K562 (cell line): ENCODE results near the gene AANAT. TPM values are rescaled to one million over a fixed set of nuclear protein-coding genes. Genes with fewer than 3 reads are reported as not detected.

Experiments used
- ATAC-seq: fragments of 200-7000 bp; cut with Tn5 transposase; 3 replicates; pipeline ENCODE4 v1.9.1; 2020; ENCODE audit warnings: moderate library complexity
- BruUV-seq: library from RNA; stranded (reverse); fragments of 400-500 nt; replicated peaks from 2 replicates; lab custom pipeline; 2021; lab: Mats Ljungman, UMichigan
- CTCF ChIA-PET: fragments of 300-600 bp; formaldehyde crosslinking; extraction: SDS; loops from one replicate; lab custom pipeline; 2021; ENCODE audit warnings: low intra/inter-chr PET ratio; lab: Yijun Ruan, JAX
- POLR2A ChIA-PET: fragments of 300-600, 350-650 bp; sonication (Branson Sonifier 250); formaldehyde crosslinking; extraction: SDS; loops from one replicate; lab custom pipeline; 2021; ENCODE audit warnings: antibody characterized with exemption, inconsistent platforms; lab: Yijun Ruan, JAX
- DNase-seq, 4 experiments: peaks; one replicate each; pipeline versions ENCODE4 v3.0.0 to v3.0.0-alpha.2; 2011 to 2018; ENCODE audit warnings: low spot score in 3 of 4, mixed read lengths in 3 of 4; ENCODE audit errors: extremely low read depth in 1 of 4
- FAIRE-seq: peaks from 2 replicates; lab custom pipeline; 2011; peaks lifted over from hg19 to GRCh38; lab: Jason Lieb, UNC
- H2AFZ ChIP-seq: 2 replicates; pipeline ENCODE4 v1.6.0; 2011; ENCODE audit warnings: low read depth, low read length, control low read depth, inconsistent platforms
- H3K27ac ChIP-seq: fragments of 200-600 bp; 3 replicates; pipeline ENCODE4 v1.8.0; 2011; ENCODE audit warnings: low read depth, mild to moderate bottlenecking, control low read depth, inconsistent platforms, low read length, moderate library complexity, mixed read lengths; ENCODE audit errors: extremely low read depth
- H3K27me3 ChIP-seq, 2 experiments: fragments of 300-600 bp in 1 of 2; 2 replicates in 1 of 2; 3 replicates in 1 of 2; pipeline versions ENCODE4 v1.6.0 to v1.8.0; 2011; ENCODE audit warnings: inconsistent platforms in 2 of 2, low read length in 2 of 2, mild to moderate bottlenecking in 1 of 2, mixed read lengths in 1 of 2, moderate library complexity in 1 of 2; ENCODE audit not compliant: control insufficient read depth in 2 of 2, insufficient read depth in 2 of 2
- H3K36me3 ChIP-seq: fragments of 300-600 bp; 3 replicates; pipeline ENCODE4 v1.8.0; 2011; ENCODE audit warnings: mild to moderate bottlenecking, low read length, inconsistent platforms; ENCODE audit not compliant: control insufficient read depth, insufficient read depth
- H3K4me1 ChIP-seq, 2 experiments: fragments of 200-600 bp in 1 of 2; replicated peaks in 1 of 2; 2 replicates in 1 of 2; 3 replicates in 1 of 2; pipeline versions ENCODE4 v1.5.1 to v1.8.0; 2011; ENCODE audit warnings: inconsistent platforms in 2 of 2, low read length in 2 of 2, mild to moderate bottlenecking in 1 of 2, mixed read lengths in 1 of 2, moderate library complexity in 1 of 2; ENCODE audit not compliant: control insufficient read depth in 2 of 2, insufficient read depth in 2 of 2
- H3K4me2 ChIP-seq: 2 replicates; pipeline ENCODE4 v1.6.1; 2011; ENCODE audit warnings: low read length, control low read depth, inconsistent platforms, mixed read lengths; ENCODE audit not compliant: insufficient read depth
- H3K4me3 ChIP-seq: fragments of 200-600 bp; sonication (generic), shearing (Covaris generic); 2 replicates; pipeline ENCODE4 v1.5.1; 2016; ENCODE audit warnings: control low read depth, inconsistent platforms
- H3K79me2 ChIP-seq: fragments of 200-600 bp; 3 replicates; pipeline ENCODE4 v1.8.0; 2011; ENCODE audit warnings: low read length, inconsistent platforms; ENCODE audit not compliant: control insufficient read depth, insufficient read depth
- H3K9ac ChIP-seq, 2 experiments: 2 replicates each; pipeline versions ENCODE4 v1.6.0 to v1.6.1; 2011; ENCODE audit warnings: low read depth in 2 of 2, low read length in 2 of 2, control low read depth in 1 of 2, inconsistent platforms in 1 of 2, mild to moderate bottlenecking in 1 of 2, mixed read lengths in 1 of 2; ENCODE audit not compliant: insufficient read depth in 1 of 2
- H3K9me1 ChIP-seq: one replicate; pipeline ENCODE4 v1.6.0; 2011; ENCODE audit warnings: inconsistent platforms, mild to moderate bottlenecking, low read length, moderate library complexity; ENCODE audit not compliant: control insufficient read depth, insufficient read depth
- H3K9me3 ChIP-seq: replicated peaks from 2 replicates; pipeline ENCODE4 v1.5.1; 2011; ENCODE audit warnings: low read depth, low read length, inconsistent platforms; ENCODE audit not compliant: control insufficient read depth, insufficient read depth
- H4K20me1 ChIP-seq: replicated peaks from 2 replicates; pipeline ENCODE4 v1.6.1; 2011; ENCODE audit warnings: low read length, inconsistent platforms, mixed read lengths; ENCODE audit not compliant: control insufficient read depth, insufficient read depth
- CCAR2 ChIP-seq: fragments of 200-400 bp; formaldehyde crosslinking; IDR thresholded peaks from 2 replicates; pipeline ENCODE4 v1.6.1; 2017; ENCODE audit warnings: mild to moderate bottlenecking, low read depth, low read length
- FOS ChIP-seq: IDR thresholded peaks from 3 replicates; pipeline ENCODE4 v1.6.1; 2011; ENCODE audit not compliant: insufficient read length; ENCODE audit errors: extremely low read depth
- FOXA1 ChIP-seq: fragments of 450-650 bp; IDR thresholded peaks from 2 replicates; pipeline ENCODE4 v1.6.1; 2016; ENCODE audit warnings: mild to moderate bottlenecking, borderline replicate concordance
- SMAD2 ChIP-seq: fragments of 150-350 bp; IDR thresholded peaks from 2 replicates; pipeline ENCODE4 v1.6.1; 2014; ENCODE audit warnings: low read depth, mild to moderate bottlenecking, low read length
- ZNF324 ChIP-seq: fragments of 250-450 bp; sonication (Bioruptor Pico); IDR thresholded peaks from 2 replicates; pipeline ENCODE4 v1.4.0; 2020; ENCODE audit warnings: mild to moderate bottlenecking
- WGBS: fragments of 100-300 bp; shearing (Covaris generic); methylation state at CpG from one replicate; pipeline ENCODE4 v1.1.6; 2016; ENCODE audit warnings: low coverage, mixed read lengths; ENCODE audit not compliant: insufficient coverage; ENCODE audit errors: missing lambda C conversion rate; 5-methylcytosine and 5-hydroxymethylcytosine counted together
- in situ Hi-C: fragments of 300-500 bp; cut with MboI; formaldehyde crosslinking; loops from 4 replicates; pipeline ENCODE4 v1.15.0; 2018; ENCODE audit warnings: inconsistent platforms, mixed read lengths
- intact Hi-C: fragments of 100-400 bp; cut with micrococcal nuclease; formaldehyde crosslinking; loops from 2 replicates; pipeline ENCODE4 v1.14.2; 2022
- polyA plus RNA-seq, 8 experiments: library from polyadenylated mRNA; depleted of rRNA in 4 of 8; stranded (reverse) in 5 of 8; unstranded in 3 of 8; fragments of >200 nt; fragmentation: Nextera tagmentation in 2 of 8; fragmentation: Illumina TruSeq in 1 of 8; extraction: Ambion mirVana in 2 of 8; extraction: Trizol in 1 of 8; gene quantifications; 2 replicates each; pipeline versions ENCODE4 v1.2.1 to v1.2.3, GENCODE V29; 2011 to 2014; ENCODE audit warnings: inconsistent platforms in 1 of 8, missing spikeins in 1 of 8
- total RNA-seq, 7 experiments: library from RNA; depleted of rRNA in 6 of 7; stranded (reverse); fragments of >200 nt in 6 of 7; fragmentation: Illumina TruSeq in 2 of 7; extraction: Trizol in 2 of 7; gene quantifications; 2 replicates each; pipeline versions ENCODE4 v1.2.1 to v1.2.3, GENCODE V29; 2011 to 2021; ENCODE audit warnings: low replicate concordance in 1 of 7
- TF ChIP-seq, protein P1 (sequence below): fragments of 450-650 bp; formaldehyde crosslinking; IDR thresholded peaks from 2 replicates; pipeline ENCODE4 v1.4.0; 2020; ENCODE audit warnings: mild to moderate bottlenecking, moderate library complexity
- TF ChIP-seq, protein P2 (sequence below): sonication (generic); formaldehyde crosslinking; IDR thresholded peaks from 2 replicates; pipeline ENCODE4 v1.8.0; 2023; ENCODE audit warnings: mild to moderate bottlenecking, missing genetic modification reagents
- TF ChIP-seq, protein P3 (sequence below): fragments of 450-650 bp; formaldehyde crosslinking; IDR thresholded peaks from 2 replicates; pipeline ENCODE4 v1.4.0; 2022; ENCODE audit warnings: mild to moderate bottlenecking, moderate library complexity

The AANAT gene
- total and polyA plus RNA-seq, 9 of the 15 experiments (the other 6 are each of a cell fraction or from before 2014, with no cell fraction given) = not detected

DNA sequence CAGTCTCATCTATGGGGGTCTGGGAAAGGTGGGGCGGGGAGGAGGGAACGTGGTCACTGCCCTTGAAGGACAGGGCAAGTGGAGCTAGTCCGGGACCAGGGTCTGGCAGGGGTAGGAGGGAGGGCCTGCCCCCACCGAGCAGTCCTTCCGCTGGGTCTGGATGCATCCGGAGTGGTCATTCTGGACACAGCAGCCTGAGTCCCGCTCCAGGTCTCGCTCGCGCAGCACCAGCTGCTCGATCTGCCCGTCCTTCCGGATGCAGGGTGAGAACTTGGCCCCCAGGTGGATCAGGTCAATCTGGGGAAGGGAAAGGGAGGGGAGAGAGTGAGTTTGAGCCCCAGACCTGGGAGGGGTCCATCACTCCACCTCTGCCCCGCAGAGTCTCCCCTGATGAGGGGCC is 6.8 kb downstream of the AANAT start (continued):
- TF ChIP-seq ZNF324 = no peak
- no peak for TF ChIP-seq CCAR2
- TF ChIP-seq, protein P1, sequence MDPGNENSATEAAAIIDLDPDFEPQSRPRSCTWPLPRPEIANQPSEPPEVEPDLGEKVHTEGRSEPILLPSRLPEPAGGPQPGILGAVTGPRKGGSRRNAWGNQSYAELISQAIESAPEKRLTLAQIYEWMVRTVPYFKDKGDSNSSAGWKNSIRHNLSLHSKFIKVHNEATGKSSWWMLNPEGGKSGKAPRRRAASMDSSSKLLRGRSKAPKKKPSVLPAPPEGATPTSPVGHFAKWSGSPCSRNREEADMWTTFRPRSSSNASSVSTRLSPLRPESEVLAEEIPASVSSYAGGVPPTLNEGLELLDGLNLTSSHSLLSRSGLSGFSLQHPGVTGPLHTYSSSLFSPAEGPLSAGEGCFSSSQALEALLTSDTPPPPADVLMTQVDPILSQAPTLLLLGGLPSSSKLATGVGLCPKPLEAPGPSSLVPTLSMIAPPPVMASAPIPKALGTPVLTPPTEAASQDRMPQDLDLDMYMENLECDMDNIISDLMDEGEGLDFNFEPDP (CRISPR knock-in tag) = no peak
- TF ChIP-seq FOXA1 = no peak

DNA sequence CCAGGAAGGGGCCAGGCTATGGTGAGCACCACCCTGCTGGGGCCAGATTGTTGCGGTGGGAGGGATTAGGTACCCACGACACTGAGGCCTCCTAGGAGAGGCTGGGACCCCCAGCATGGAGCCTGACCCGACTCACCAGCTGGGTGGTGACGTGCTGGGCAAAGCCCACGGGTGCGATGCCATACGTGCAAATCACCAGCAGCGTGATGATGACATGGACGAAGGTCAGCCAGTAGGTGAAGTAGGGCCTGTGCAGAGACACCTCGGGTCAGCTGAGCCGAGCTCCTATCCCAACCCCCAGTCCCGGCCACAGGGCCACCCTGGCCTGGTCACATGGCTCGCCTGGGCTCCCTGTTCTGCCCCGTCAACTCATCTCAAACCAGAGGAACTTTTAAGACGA is 7.5 kb downstream of the AANAT start:
- WGBS = 46% methylated on average over 15 of the region's 15 CpGs

More for the DNA sequence above, 7.5 kb downstream of the AANAT start:
- TF ChIP-seq, protein P2, sequence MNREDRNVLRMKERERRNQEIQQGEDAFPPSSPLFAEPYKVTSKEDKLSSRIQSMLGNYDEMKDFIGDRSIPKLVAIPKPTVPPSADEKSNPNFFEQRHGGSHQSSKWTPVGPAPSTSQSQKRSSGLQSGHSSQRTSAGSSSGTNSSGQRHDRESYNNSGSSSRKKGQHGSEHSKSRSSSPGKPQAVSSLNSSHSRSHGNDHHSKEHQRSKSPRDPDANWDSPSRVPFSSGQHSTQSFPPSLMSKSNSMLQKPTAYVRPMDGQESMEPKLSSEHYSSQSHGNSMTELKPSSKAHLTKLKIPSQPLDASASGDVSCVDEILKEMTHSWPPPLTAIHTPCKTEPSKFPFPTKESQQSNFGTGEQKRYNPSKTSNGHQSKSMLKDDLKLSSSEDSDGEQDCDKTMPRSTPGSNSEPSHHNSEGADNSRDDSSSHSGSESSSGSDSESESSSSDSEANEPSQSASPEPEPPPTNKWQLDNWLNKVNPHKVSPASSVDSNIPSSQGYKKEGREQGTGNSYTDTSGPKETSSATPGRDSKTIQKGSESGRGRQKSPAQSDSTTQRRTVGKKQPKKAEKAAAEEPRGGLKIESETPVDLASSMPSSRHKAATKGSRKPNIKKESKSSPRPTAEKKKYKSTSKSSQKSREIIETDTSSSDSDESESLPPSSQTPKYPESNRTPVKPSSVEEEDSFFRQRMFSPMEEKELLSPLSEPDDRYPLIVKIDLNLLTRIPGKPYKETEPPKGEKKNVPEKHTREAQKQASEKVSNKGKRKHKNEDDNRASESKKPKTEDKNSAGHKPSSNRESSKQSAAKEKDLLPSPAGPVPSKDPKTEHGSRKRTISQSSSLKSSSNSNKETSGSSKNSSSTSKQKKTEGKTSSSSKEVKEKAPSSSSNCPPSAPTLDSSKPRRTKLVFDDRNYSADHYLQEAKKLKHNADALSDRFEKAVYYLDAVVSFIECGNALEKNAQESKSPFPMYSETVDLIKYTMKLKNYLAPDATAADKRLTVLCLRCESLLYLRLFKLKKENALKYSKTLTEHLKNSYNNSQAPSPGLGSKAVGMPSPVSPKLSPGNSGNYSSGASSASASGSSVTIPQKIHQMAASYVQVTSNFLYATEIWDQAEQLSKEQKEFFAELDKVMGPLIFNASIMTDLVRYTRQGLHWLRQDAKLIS (CRISPR knock-in tag) = no peak
- TF ChIP-seq SMAD2 (no peak), FOS (no peak)
- TF ChIP-seq, protein P3, sequence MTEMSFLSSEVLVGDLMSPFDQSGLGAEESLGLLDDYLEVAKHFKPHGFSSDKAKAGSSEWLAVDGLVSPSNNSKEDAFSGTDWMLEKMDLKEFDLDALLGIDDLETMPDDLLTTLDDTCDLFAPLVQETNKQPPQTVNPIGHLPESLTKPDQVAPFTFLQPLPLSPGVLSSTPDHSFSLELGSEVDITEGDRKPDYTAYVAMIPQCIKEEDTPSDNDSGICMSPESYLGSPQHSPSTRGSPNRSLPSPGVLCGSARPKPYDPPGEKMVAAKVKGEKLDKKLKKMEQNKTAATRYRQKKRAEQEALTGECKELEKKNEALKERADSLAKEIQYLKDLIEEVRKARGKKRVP (CRISPR knock-in tag) = no peak
- TF ChIP-seq, all 486 proteins: peak for 0
- ATAC-seq = no peak
- peaks cover 2% of the 10 kb centered on the region for H3K9me1 ChIP-seq
- intact Hi-C loops (no loop called here), in situ Hi-C loops (no loop called here)
- BruUV-seq = no TSS peak
- no peak overlapping the region for H3K4me2 ChIP-seq
- H3K27ac ChIP-seq = no peak overlapping the region
- CTCF ChIA-PET = no interaction called here
- H3K4me1 ChIP-seq = peaks cover 0 to 57% of the 10 kb centered on the region in 2 experiments; a peak in 2 of 5 replicates
- no peak overlapping the region for H3K4me3 ChIP-seq
- H3K27me3 ChIP-seq = peaks cover 10 to 52% of the 10 kb centered on the region in 2 experiments; a peak in 4 of 5 replicates
- peak overlapping the region in 1 of 2 experiments; percentile 48; a peak in 1 of 4 replicates for H3K9ac ChIP-seq
- DNase-seq = no peak
- H2AFZ ChIP-seq = no peak overlapping the region
- no peaks in the 10 kb centered on the region for H3K79me2 ChIP-seq
- no peak for FAIRE-seq
- POLR2A ChIA-PET = interaction anchor here (0.5 to 1.4 kb wide), 5 partner anchors 11 to 716 kb away, joined by 3 to 5 read pairs (median 3); no protein-coding TSS in a partner anchor
- H3K36me3 ChIP-seq = no peaks in the 10 kb centered on the region
- no peaks in the 10 kb centered on the region for H3K9me3 ChIP-seq
- H4K20me1 ChIP-seq = peaks cover 4% of the 10 kb centered on the region; the same call in 1 of the 2 replicates
